ENCODE results near the gene PILRA. TPM values are rescaled to one million over a fixed set of nuclear protein-coding genes. Genes with fewer than 3 reads are reported as not detected.

The PILRA gene
- total RNA-seq, 4 donors from 2014 or later: 2.5 to 10.7 (median 4.7) TPM

DNA sequence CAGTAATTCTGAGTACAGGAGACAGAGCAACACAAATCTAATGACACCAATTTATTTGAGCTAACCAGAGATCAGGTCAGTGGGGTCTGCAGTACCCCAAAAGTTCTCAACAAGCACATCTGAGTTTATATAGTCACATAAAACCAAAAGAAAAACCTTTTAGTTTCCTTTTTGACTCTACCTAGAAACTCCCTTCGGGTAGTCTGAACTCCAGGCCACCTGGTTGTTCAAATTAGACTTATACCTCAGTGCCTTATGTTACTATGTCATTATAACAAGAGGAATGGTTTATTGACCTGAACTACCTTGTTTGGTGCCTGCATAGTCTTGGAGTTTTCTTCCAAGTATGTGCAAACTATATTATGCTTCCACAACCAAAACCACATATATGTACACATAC, 40.6 kb downstream of the PILRA start:
- no peaks in the 10 kb centered on the region for H3K4me1 ChIP-seq
- no peak overlapping the region for H3K4me3 ChIP-seq
- WGBS, 2 donors (ENCODE audit: low coverage in 1 of 2): 70 to 100% methylated on average over 1 of the region's 1 CpG
- H3K36me3 ChIP-seq: peaks cover 0 to 13% of the 10 kb centered on the region in 2 donors
- no peak for ATAC-seq
- no peaks in the 10 kb centered on the region for H3K9me3 ChIP-seq
- H3K27ac ChIP-seq: no peak overlapping the region
- H3K27me3 ChIP-seq: no peaks in the 10 kb centered on the region
- TF ChIP-seq EP300 (IDR thresholded peaks at IDR 0.05): no peak
- TF ChIP-seq CTCF (IDR thresholded peaks at IDR 0.05): no peak
- TF ChIP-seq POLR2AphosphoS5 (IDR thresholded peaks at IDR 0.05): no peak
- TF ChIP-seq POLR2A (IDR thresholded peaks at IDR 0.05): no peak

DNA sequence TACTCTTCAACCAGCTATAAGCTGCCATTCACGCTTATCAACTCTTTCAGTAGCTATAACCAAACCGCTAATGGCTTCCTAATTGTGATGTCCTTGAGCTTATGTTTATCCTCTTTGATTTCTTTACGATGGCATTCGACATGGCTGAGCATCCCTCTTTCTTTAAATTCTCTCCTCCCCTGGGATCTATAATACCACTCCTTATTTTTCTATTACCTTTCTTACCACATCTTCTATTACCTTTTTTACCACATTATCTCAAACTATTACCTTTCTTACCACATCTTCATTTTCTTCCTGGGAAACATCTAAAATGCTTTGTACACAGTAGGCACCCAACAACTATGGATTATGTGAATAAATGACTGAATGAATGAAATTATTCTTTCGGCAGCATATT, 42.2 kb downstream of the PILRA start:
- Histone ChIP-seq H3K4me1 (no peaks in the 10 kb centered on the region), H3K27ac (no peak overlapping the region), H3K9me3 (no peaks in the 10 kb centered on the region), H3K36me3 (peaks cover 0 to 13% of the 10 kb centered on the region in 2 donors), H3K27me3 (no peaks in the 10 kb centered on the region), H3K4me3 (no peak overlapping the region)
- TF ChIP-seq POLR2A (IDR thresholded peaks at IDR 0.05) (no peak), POLR2AphosphoS5 (IDR thresholded peaks at IDR 0.05) (no peak), CTCF (IDR thresholded peaks at IDR 0.05) (no peak), EP300 (IDR thresholded peaks at IDR 0.05) (no peak)
- WGBS, 2 donors (ENCODE audit: low coverage in 1 of 2): 86% methylated on average over 4 to 5 of the region's 5 CpGs
- no peak for ATAC-seq

DNA sequence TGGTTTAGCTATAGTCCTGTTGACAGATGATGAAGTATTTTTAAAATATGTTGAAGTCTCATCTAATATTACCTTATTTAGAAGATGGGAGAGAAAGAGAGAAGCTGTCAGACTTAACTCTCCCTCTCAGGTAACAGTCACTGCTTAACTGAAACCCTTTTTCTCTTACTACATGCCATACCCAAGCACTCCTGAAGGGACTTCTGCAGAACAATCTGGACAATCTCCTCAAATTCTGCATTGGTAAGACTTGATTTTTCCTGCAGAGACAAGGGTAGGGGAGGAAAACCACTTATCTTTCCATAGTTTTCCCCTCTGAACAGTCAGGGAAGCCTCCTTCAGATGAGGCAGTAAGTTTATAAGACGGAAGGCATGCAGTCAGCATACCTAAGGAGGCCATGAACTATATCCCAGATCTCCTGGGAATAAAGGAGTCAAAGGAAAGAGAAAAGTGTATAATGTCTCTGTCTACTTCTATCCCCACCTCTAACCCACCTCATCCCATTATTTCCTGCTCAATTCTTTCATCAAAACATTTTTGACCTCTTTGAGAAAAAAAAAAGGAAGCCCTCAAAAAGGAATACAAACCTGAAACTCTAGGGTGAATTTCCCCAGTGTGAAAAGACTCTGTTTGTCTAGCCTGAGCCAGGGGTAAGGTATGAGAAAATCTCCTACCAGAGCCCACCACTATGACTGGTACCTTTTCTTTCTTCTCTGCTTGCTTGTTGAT, 45.8 kb downstream of the PILRA start:
- Histone ChIP-seq H3K27ac (no peak overlapping the region), H3K36me3 (peaks cover 0 to 25% of the 10 kb centered on the region in 2 donors), H3K4me1 (no peaks in the 10 kb centered on the region), H3K27me3 (no peaks in the 10 kb centered on the region), H3K4me3 (no peak overlapping the region), H3K9me3 (no peaks in the 10 kb centered on the region)
- ATAC-seq: no peak
- TF ChIP-seq POLR2A (IDR thresholded peaks at IDR 0.05) (no peak), CTCF (IDR thresholded peaks at IDR 0.05) (no peak), POLR2AphosphoS5 (IDR thresholded peaks at IDR 0.05) (no peak), EP300 (IDR thresholded peaks at IDR 0.05) (no peak)
- WGBS, 2 donors (ENCODE audit: low coverage in 1 of 2): no CpG with 5 or more reads among the region's 1 CpG

- TF ChIP-seq EP300 (IDR thresholded peaks at IDR 0.05): no peak
- no peak for TF ChIP-seq CTCF (IDR thresholded peaks at IDR 0.05)
- TF ChIP-seq POLR2AphosphoS5 (IDR thresholded peaks at IDR 0.05): no peak
- no peak for TF ChIP-seq POLR2A (IDR thresholded peaks at IDR 0.05)
- no peak overlapping the region for H3K4me3 ChIP-seq
- 54% methylated on average over 1 of the region's 1 CpG; no CpG with 5 or more reads in 1 of the 2 donors for WGBS, 2 donors (ENCODE audit: low coverage in 1 of 2)
- H3K4me1 ChIP-seq: no peaks in the 10 kb centered on the region
- peaks cover 0 to 29% of the 10 kb centered on the region in 2 donors for H3K36me3 ChIP-seq
- no peak for ATAC-seq
- no peaks in the 10 kb centered on the region for H3K9me3 ChIP-seq
- no peaks in the 10 kb centered on the region for H3K27me3 ChIP-seq
- no peak overlapping the region for H3K27ac ChIP-seq
These were observed 46.5 kb downstream of the PILRA start for GRCh38 chr7:100419660-100420226.

DNA sequence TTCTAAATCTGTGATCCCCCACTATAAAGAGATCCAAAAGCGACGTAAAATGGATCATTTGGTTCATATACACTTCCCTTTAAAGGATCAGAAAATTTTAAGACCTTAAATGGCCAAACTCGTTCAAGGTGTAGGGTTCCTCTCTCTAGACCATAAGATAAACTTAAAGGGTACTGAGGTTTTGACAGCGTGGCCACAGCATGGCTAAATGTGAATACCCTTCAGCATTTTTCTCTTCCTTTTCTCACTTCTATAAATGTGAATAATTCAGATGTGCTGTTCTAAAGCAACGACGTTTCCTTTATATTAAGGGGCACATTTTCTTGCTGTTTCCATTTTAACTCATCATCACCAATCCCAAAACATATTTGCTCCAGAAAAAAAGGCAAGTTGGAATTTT, 50.0 kb downstream of the PILRA start:
- WGBS, 2 donors (ENCODE audit: low coverage in 1 of 2): 71 to 96% methylated on average over 6 of the region's 6 CpGs

More for the DNA sequence above, 50.0 kb downstream of the PILRA start:
- Histone ChIP-seq H3K9me3 (no peaks in the 10 kb centered on the region), H3K27ac (no peak overlapping the region), H3K4me3 (no peak overlapping the region), H3K27me3 (no peaks in the 10 kb centered on the region), H3K4me1 (peaks cover 0 to 7% (median 0%) of the 10 kb centered on the region in 3 donors), H3K36me3 (peaks cover 0 to 16% of the 10 kb centered on the region in 2 donors)
- no peak for ATAC-seq
- no peak for TF ChIP-seq POLR2A (IDR thresholded peaks at IDR 0.05)
- TF ChIP-seq CTCF (IDR thresholded peaks at IDR 0.05): no peak
- no peak for TF ChIP-seq POLR2AphosphoS5 (IDR thresholded peaks at IDR 0.05)
- TF ChIP-seq EP300 (IDR thresholded peaks at IDR 0.05): no peak

Measured in gastroesophageal sphincter (tissue), 4 donors.